SK-MEL-5 (cell line): ENCODE results near the gene MCTP2. TPM values are rescaled to one million over a fixed set of nuclear protein-coding genes. Genes with fewer than 3 reads are reported as not detected.

ENCODE experiments used
- DNase-seq: peaks from one replicate; pipeline ENCODE4 v3.0.0-alpha.2; 2016; ENCODE audit warnings: low read depth, low spot score
- in situ Hi-C: cut with HindIII; loops from 2 replicates; pipeline ENCODE4 v1.10.0; 2016; ENCODE audit warnings: low sequenced_read_pairs, high pct_unique_total_duplicates, low pct_unique_long_range_greater_than_20kb
- total RNA-seq: library from RNA; depleted of rRNA; stranded (reverse); fragments of >200 nt; shearing (Covaris generic); gene quantifications from 2 replicates; pipeline ENCODE4 v1.2.3, GENCODE V29; 2014

The MCTP2 gene
- total RNA-seq, 1 experiment from 2014 or later, result 18.3 TPM

DNA sequence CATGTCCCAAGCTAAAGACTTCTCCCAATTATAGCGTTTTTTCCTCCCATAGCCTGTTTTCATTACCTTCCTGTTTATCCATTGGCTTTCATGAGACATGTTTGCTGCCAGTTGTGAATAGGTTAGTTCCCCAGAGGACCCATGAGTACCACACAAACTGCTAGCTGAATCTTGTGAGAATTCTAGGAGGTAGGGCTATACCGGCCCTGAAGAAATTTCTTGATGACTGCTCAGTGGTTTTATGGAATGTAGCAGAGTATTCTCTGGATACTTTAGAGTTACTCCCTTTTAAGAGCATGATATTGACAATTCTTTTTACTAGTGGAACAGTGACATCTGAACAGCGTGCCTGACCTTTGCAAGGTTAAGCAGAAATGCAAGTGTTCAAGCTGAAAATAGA is 210.4 kb downstream of the MCTP2 start:
- in situ Hi-C loops, result no loop called here
- DNase-seq, result no peak

DNA sequence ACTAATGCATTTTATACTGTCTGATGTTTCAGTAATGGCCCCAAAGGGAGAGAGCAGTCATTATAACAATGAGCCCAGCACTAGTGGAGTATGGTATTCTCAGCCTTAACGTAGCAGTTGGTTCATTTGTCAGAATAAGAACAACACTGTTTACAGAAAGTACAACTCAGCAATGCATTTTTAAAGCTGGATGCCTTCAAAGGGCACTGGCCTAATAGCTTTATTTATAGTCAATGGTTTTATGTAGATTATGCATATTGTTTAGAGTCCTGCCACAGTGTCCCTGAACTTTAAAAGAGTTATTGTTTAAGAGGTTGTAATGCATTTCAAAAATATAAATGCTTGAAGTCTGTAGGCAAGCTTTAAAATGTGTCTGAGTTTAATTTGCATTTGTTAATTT is 211.1 kb downstream of the MCTP2 start:
- DNase-seq, result no peak
- in situ Hi-C loops, result no loop called here

DNA sequence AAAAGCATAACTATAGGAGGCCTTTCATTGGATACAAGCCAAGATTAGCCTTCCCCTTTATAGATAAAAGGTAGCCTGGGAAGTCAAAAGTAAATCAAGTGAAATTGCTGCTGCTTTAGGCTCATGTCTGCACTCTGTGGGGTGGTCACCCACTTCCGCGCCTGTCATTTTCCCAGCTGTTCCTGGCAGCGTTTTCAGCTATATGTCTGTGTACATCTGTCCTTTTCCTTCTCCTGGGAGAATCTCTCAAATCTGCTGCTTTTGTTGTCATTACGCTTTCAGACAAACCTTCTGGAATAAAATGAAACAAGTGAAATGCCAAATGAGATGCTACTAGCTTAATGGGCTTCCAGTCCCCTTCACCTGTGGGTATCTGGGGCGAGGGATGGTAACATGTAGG is 211.8 kb downstream of the MCTP2 start:
- in situ Hi-C loops, result no loop called here
- DNase-seq, result no peak

DNA sequence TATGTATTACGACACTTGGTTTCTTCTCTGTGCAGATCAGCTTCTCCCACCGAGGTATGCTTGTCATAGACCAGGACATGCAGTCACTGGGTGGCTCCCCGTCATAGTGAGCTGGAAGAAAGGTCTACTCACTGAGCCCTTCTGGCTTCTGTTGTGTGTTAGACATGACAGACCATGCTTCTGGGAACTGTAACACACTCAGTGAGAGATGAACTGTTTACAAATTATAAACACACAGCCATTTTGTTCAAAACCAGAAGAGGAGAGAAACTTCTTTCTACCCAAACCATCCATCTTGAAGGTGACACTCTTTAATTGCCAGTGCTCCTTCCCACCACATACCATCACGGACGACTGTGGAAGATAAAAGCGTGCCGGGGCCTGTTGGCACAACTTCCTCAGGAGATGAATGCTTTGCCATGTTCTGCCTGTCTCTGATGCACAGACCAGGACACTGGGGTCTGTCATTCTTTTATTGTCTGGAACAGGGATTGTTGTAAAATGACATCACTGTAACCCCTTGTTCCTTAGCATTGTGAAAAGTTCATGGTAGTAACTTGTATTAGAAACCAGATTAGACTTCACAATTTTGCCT is 214.3 kb downstream of the MCTP2 start:
- in situ Hi-C loops, result no loop called here
- no peak for DNase-seq

DNA sequence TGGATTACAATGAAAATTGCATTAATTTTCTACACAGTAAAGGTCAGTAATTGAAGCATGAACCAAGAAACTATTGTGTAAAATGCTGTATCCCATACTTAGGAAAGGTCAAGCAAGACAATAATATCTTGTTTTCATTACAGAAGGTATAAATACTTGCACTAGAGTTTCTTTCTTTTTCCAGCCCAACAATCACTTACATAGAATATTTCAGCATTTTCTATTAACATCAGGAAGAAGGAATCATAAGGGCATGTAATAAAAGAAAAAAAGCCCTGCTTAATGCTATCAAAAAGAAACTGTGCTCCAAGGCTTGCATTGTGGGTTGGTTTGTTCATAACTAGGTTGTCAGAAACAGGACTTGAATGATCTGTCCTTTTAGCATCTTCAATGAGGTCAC is 215.1 kb downstream of the MCTP2 start:
- DNase-seq, result peak; percentile 80
- in situ Hi-C loops, result no loop called here

DNA sequence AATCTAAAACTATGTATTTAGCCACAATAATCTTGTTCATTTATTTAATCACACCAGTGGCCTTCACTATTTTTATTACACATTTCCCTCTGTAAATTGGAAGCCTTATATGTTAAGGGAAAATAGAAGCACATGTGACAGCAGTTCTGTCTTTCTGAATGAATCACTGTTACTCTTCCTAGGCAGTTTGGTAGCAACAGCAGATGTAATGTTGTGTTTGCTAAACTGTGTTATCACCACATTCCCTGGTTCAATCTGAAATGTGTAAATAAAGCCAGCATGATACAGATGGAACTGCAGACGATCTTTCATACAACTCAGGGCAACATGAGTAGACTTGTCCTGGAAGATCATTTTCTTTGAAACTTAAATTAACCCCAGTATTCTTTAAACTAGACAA is 220.1 kb downstream of the MCTP2 start:
- DNase-seq, result peak; percentile 11
- in situ Hi-C loops, result no loop called here

DNA sequence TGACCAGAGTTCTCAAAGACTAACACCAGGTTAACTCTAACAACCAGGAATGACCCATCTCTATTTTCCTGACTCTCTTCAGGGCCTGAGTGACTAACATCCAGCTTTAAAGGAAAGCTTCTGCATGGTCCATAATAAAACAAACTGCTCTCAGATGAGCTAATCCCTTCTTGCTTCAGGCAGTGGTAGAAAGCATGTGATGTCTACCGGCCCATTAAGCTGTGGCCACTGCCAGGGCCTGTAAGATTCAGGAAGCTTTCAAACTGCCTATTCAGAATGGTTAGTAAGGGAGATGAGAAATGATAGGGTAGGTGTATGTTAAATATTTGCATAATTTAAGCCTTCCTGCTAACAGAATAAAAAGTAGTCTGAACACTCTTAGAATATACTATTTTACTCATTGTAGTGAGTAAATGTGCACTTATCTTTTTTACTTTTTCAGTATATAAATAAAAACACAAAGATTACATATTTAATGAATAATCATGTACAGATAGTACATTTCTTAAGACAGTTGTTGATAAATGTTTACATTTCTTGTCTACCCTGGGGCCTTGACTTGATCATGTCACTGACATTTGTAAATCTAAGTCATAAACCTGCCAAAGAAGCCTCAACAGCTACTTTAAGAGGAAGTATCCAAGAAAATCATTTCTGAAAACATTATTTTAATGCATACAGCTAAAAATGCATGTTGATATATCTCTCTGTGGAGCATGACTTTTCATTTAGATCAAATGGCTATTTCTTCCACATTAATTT is 222.0 kb downstream of the MCTP2 start:
- DNase-seq, result peak; percentile 67
- in situ Hi-C loops, result no loop called here

DNA sequence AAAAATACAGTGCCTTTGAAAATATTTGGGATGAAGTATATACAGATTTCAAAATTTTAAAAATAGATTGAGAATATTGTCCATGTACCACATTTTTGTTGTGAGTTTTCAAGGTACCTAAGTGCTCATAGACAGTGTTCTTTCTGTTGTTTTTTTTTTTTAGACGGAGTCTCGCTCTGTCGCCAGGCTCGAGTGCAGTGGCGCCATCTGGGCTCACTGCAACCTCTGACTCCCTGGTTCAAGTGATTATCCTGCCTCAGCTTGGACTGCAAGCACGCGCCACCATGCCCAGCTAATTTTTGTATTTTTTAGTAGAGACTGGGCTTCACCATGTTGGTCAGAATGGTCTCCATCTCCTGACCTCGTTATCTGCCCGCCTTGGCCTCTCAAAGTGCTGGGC is 223.9 kb downstream of the MCTP2 start:
- no peak for DNase-seq
- in situ Hi-C loops, result no loop called here

DNA sequence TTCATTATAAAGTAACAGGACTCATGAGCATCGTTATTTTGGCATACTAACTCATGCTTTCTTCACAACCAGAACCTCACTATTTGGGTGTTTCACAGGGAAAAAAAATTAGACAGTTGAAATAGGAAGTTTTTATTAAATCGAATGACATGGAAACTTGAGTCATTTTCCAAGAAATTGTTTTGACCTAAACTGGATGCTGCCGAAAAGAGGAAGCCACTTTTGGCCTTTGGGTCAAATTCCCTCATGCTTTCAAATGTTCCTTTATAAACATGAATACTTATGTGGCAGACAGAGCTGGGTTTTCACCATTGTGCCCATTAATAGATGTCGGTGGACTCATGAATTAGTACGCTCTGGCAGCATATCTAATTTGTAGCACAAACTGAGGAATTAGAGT is 224.9 kb downstream of the MCTP2 start:
- in situ Hi-C loops, result no loop called here
- no peak for DNase-seq

DNA sequence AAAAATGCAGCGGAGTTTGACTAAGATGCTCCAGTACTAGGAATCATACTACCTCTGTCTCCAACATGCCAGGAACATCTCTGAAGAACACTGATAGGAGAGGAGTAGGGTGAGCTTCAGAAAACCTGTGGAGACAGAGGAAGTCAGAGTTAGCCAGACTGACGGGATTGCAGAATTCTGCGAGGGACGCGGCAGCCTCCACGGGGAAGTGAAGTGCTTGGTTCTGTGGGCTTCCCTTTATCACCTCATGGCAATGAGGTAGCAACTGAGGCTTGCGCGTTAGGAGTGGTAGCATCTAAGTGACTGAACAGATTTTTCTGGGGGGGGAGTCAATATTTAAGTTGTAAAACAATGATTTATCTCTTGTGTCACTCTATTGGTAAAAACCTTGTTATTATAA is 226.3 kb downstream of the MCTP2 start:
- in situ Hi-C loops, result no loop called here
- no peak for DNase-seq

DNA sequence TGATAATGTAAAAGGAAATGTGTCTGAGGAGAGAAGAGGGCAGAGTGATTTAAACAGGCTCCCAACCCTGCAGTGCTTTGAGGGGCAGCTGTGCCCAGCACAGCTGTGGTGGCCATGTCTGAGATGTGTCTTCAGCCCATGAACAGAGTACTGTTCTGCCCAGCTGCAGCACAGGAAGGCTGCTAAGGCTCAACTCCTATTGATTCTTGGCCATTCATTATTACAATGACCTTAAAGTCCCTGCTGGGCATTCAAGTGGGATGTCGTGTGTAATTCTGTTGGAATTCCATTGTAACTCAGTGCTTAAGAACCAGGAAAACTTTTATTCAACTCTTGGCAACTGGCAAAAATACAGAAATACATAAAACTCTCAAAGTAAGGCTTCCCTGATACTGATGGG is 229.3 kb downstream of the MCTP2 start:
- DNase-seq, result no peak
- in situ Hi-C loops, result no loop called here

DNA sequence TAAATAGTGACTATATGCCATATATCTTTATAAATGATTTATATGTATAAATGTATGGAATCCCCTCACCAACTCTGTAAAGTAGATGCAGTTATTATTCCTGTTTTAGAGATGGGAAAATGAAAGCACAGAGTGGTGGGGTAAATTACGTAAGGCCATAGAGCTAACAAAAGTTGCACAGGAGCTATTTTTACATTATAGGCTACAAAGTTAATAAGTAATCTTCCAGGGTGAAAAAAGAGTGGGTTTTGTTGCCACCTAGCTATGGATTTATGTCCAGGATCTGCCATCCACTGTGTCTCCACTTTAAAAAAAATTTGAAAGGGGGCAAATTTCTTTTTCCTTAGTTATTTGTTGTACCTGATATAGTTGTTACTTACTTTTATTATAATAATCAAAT is 235.7 kb downstream of the MCTP2 start:
- in situ Hi-C loops, result no loop called here

DNA sequence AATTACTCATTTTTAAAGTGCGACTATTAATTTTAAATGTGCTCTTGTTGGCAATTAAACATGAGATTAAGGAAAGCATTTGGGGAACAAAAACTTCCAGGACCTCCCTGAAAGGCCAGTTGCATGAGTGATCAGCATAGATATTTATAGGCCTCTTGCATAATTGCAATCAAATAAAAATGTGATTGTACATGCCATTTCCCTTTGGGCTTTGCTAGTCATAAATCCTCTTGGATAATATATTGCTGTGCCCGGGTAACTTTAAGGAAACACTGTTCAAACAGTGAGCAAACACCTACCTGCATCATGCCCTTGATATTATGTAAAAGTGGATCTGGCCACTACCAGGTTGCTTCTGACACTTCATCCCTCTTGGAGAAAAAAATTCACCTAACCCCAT is 239.1 kb downstream of the MCTP2 start:
- no peak for DNase-seq
- in situ Hi-C loops, result no loop called here

More for the DNA sequence above, 235.7 kb downstream of the MCTP2 start:
- DNase-seq, result peak; percentile 11

DNA sequence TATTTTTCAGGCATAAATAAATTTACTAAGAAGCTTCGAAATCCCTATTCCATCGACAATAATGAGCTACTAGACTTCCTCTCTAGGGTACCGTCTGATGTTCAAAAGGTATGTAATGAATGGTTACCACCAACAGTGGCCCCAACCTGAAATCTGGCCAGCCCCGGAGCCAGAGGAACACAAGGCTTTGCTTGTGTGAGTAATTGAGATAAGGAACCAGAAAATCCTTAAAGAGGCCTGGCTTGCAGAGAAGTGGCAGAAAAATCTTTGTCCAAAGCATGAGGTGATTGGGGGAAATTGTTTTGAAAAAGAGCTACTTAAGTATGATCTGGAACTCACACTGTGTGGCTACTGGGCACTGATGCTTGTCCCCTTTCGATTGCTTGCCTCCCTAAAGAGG is 245.3 kb downstream of the MCTP2 start:
- in situ Hi-C loops, result no loop called here
- DNase-seq, result no peak

DNA sequence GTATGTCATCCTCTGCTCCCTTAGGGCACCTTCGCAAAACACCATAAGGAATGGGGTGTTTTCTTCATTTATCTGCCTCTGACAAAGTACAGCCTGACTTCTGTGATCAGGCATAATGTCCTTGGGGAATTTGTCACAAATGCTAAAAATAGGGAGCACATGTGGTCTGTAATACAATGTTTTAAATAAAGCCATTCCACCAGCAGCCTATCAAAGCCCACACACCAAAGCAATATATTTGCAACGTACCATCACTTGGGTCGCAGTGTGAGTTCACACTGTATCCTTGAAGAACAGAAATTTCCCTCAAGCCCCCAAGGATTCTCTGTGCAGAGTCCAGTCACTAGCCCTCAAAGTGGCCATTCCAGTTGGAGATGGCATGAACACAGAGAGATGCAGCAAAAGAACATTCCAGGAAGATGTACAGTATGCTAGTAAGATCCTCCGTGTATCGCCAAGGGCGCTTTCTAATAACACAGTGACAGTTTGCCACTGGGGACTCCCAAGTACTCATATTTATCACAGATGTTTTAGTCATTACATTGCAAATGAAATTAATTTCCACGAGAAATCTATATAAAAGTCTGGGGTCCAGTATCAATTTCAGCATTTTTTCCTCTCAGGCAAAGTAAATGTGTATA is 246.7 kb downstream of the MCTP2 start:
- in situ Hi-C loops, result no loop called here
- DNase-seq, result no peak

DNA sequence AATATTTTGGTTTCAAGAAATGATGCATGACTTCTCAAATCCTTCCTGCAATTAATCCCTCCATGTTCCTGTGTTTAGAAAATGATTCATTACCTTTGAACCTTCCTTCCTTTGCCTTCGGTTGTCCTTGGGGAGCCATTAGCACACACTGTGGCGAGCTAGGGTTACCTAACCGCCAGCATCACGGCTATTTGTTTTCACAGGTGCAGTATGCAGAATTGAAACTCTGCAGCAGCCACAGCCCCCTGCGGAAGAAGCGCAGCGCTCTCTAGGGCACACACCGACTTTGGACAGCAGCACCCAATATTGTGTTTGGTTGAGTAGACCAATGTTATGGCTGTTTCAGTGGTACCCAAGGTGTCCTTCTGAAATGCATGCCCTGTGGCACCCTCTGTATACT is 247.4 kb downstream of the MCTP2 start:
- in situ Hi-C loops, result no loop called here
- DNase-seq, result no peak

DNA sequence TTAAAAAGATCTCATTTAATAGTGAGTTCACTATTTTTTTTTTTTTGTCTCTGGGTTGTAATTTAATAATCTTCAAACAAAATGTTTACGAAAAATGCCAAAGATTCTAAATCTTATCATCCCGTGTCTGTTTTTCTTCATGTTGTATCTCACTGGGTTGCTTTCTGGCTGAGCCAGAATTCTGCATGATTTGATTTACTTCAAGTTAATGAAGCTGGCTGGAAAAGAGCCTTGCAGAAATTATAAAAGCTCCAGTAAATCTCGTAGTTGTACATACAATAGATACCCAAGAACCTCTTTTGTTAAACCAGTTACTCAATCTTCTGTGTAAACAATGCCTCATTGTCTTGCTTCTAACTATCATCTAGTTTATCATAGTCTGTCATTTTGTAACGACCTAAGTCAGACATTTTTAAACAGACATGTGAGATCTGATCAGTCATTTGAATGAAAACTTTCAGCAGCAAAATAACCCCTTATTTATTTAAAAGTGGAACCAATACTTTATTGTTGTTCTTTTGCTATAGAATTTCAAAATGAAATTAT is 249.0 kb downstream of the MCTP2 start:
- peak; percentile 37 for DNase-seq
- in situ Hi-C loops, result no loop called here

DNA sequence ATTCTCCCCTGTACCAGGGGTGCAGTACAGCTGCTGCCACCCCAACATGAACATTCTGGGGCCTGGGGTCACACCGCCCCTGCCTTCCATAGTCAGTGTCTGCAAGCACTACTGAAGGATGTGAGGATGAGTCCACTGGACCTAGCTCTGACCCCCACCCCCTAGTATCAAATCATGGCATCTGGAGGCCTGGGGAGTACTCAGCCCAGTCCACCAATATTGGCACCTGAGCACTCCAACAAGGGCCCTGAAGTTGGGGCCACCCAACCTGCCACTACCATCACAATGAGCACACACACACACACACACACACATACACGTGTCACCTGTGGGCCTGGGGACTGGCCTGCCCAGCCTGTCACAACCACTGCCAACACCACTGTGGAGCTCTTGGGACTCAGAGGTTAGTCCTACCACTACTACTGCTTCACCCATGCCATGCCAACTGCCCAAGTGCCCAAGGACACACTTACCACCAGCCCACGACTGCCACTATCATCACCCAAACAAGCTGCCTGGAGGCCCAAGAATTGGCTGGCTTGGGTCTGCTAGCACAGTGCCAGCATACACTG is 253.9 kb downstream of the MCTP2 start:
- in situ Hi-C loops, result no loop called here
- no peak for DNase-seq
